NCI-H128 (cell line): ENCODE data around the gene ZBTB7C.
A peak's percentile ranks its signal among the peaks of the same experiment; 100 is the strongest.

ENCODE experiments used
- DNase-seq: peaks from one replicate; lab custom pipeline; 2025; ENCODE audit not compliant: unreplicated experiment; lab: John Stamatoyannopoulos, UW

The ZBTB7C gene

GRCh38 chr18:48048251-48048650 is 360.9 kb downstream of the ZBTB7C start:
- no peak for DNase-seq

GRCh38 chr18:48046843-48047242 is 362.3 kb downstream of the ZBTB7C start:
- no peak for DNase-seq

- DNase-seq, result no peak
These were observed 363.4 kb downstream of the ZBTB7C start for GRCh38 chr18:48045744-48046143.

GRCh38 chr18:48044944-48045343 is 364.2 kb downstream of the ZBTB7C start:
- DNase-seq, result no peak

- DNase-seq, result no peak
These were observed 366.0 kb downstream of the ZBTB7C start for GRCh38 chr18:48043166-48043565.

- no peak for DNase-seq
These were observed 366.8 kb downstream of the ZBTB7C start for GRCh38 chr18:48042431-48042830.

GRCh38 chr18:48040457-48041110 is 368.6 kb downstream of the ZBTB7C start:
- DNase-seq, result no peak

GRCh38 chr18:48039769-48040215 is 369.4 kb downstream of the ZBTB7C start:
- DNase-seq, result no peak

GRCh38 chr18:48038636-48039035 is 370.5 kb downstream of the ZBTB7C start:
- no peak for DNase-seq

- no peak for DNase-seq
These were observed 371.5 kb downstream of the ZBTB7C start for GRCh38 chr18:48037481-48038271.

GRCh38 chr18:48036641-48037421 is 372.4 kb downstream of the ZBTB7C start:
- DNase-seq, result no peak

- no peak for DNase-seq
These were observed 373.0 kb downstream of the ZBTB7C start for GRCh38 chr18:48036226-48036625.

GRCh38 chr18:48035556-48035860 is 373.7 kb downstream of the ZBTB7C start:
- DNase-seq, result no peak

- DNase-seq, result no peak
These were observed 374.3 kb downstream of the ZBTB7C start for GRCh38 chr18:48034651-48035555.

GRCh38 chr18:48033790-48034650 is 375.2 kb downstream of the ZBTB7C start:
- DNase-seq, result no peak

GRCh38 chr18:48032876-48033789 is 376.1 kb downstream of the ZBTB7C start:
- no peak for DNase-seq

GRCh38 chr18:48031641-48032040 is 377.5 kb downstream of the ZBTB7C start:
- no peak for DNase-seq

GRCh38 chr18:48030616-48031480 is 378.3 kb downstream of the ZBTB7C start:
- peak; percentile 70 for DNase-seq
